CD4-positive, alpha-beta T cell treated with Interferon alpha-2 for 1 hour (primary cell): ENCODE data around the gene MSI2.

ENCODE experiments used
- DNase-seq, 2 donors: peaks; one replicate each; pipeline ENCODE4 v3.0.0-alpha.2; 2020 to 2022

MSI2 gene

DNA sequence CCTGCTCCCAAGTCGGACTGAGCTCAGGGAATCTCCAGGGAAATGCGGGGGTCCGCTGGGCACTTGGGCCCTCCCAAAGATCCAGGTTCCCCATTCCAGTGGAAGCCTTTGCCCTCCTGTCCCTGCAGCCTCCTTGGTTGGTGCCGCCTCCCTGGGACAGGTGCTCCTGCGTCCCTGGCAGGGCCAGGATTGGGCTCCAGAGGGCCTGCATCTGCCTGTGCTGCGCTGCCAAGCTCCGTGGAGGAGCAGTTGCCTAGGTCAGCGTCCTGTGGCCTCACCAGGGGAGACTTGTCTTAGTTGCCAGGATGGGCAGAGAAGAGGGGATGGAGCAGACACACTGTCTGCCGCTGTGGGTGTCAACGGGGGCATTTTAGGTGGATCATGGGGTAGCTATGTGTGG is 67.1 kb downstream of the MSI2 start:
- no peak for DNase-seq

DNA sequence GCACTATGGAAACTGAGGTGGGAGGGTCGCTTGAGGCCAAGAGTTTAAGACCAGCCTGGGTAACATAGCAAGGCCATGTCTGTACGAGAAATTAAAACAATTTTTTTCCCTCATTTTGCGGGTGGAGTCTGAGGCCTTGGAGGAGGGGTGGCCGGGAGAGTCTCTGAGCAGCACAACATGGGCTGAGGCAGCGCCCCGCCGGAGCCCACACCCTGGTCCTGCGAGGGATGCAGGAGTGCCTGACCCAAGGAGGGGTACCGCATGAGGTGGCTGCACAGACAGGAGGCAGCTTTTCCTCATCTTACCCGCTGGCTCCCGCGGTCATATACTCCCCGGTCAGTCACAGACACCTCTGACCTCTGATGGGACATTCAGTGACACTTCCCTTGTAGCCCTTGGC is 67.7 kb downstream of the MSI2 start:
- DNase-seq, result no peak

DNA sequence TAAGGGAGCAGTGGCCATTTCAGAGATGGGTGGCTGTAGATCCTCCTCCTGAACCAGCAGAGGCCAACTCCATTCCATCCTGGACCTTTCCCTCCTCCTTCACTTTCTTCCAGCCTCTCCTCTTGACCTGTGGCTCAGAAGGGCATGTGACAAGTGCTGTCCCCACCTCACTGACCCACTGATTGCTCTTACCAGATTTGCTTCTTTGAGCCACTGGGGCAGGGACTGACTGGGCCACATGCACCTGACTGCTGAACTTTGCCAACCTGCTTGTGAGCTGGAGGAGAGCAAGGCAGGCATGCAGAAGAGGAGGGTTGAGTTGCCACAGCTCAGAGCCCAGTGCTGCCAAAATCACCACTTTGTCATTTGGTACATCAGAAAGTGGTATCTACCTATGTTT is 68.3 kb downstream of the MSI2 start:
- no peak for DNase-seq

DNA sequence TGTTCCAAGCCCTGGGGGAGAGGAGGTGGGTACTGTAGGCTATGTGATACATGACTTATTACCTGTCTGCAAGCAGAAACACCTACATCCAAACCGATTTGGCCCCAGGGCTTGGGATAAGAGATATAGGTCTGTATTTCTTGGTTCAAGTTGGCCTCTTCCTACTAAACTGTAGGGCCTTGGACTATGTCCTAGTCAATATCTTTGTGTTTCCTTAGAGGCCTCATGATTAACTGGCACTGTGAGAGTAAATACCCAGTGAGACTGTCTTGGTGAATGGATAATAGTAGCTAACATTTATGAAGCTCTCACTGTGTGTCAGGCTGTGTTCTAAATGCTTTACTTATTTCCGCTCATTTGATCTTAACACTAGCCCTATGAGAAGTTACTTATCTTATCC is 70.0 kb downstream of the MSI2 start:
- DNase-seq, result no peak

DNA sequence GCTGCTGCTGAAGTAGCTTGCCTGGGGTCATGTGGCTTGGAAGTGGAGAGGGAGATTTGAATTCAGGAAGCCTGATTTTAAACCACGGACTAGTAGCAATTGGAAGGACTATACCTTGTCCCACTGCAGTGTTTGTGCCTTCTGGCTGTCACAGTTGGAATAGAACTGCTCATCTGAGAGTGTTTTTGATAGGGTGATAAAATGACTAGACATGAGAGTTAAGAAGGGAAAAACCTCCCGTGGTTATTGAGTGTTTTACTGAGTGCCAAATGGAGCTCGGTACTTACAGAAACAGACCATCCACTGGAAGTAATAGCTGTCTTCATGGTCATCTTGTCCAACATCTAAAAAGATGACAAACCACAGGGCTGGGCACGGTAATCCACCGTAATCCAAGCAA is 70.4 kb downstream of the MSI2 start:
- DNase-seq, result no peak

DNA sequence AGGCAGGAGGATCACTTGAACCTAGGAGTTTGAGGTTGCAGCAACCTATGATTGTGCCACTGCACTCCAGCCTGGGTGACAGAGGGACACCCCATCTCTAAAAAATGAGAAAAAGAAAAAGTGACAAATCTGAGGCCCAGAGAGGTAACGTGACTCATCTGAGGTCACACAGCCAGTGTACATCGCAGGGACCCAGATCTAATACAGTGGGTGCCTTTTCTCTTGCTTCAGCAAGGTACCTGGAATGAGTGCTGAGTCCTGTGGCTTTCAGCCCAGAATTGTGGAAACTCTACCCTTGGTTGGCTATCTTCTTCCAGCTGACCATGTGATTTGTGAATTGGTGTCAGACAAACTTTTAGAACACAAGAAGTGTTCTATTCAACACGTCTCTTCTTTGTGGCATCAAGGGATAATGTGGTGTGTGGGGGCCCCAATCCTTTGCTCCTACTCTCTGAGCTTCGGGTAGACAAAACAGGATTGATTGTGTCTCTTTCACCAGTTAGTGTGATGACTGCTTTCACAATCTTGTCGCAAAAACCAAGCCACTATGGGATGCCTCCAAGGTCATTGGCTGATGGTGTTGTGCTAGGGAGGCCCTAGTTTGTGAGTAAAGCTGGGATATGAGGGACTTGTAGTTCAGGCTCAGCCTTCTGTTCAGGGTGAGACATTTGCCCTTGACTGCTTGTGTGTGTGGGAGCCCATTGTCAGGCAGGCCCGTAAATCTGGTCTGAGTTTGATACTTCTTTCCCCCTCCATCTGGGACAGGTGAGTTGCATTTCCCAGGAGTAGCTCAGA is 71.0 kb downstream of the MSI2 start:
- no peak for DNase-seq

DNA sequence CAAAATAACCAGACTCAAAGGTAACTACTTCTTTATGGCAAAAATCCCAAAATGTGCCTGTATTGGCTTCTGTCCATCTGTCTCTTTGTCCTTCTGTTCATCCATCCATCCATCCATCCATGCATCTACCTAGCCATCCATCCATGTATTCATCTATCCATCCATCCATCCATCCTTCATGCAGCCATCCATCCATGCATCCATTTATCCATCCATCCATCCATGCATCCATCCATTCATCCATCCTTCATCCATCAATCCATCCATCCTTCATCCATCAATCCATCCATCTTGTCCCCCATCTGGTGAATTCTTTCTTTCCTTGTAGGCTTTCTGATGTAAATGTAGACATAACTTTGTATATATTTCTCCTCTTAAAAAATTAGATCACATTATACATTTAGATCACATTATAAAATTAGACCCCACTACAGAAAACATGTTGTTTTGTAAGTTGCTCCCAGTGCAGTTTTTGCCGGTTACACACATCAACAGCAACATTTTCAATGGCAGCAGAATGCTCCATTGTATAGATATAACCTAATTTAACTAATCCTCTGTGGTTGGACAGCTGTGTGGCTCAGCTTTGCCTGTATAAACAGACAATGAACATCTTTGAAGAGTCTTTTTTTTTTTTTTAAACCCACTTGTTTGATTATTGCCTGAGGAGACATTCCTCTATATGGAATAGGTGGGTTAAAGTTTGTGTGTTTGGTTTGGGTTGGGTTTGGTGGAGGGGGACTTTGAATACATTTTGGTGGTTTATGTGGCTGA is 72.0 kb downstream of the MSI2 start:
- no peak for DNase-seq

DNA sequence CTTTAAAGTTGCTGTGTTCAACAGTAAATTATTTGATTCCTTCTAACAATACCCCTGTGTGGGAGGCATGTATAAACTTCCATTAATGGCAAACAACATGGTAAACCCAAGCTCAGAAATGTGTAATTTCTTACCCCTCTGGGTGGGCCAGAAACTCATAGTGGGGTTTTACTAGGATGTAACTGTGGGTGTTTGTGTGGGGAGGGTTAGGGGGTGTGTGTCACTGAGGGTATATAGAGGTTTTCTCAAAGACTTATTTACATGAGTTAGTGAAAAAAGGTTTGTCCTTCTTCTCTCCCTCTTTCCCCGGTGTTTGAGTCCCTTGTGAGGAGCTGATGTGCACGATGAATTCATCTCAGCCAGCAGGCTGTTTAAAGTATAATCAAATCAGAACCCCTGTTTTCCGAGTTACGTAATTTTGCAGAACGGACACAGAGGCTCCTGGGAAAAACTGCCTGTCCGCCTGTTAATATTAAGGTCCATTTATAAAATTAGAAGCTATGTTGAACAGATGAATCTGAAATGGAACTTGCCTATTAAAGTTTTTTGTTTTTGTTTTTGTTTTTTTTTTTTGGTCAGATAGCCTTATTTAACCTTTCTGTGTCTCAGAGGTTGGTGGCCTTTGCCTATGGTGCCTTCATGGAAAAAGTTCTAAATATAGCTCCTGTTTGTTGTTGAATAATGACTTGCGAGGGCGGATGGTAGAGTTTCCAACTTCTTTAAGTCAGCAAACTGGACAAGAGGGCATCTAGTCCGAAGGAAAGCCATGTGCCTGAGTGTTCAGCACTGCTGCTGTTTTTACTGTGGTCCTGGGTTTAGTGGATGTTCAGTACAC is 73.3 kb downstream of the MSI2 start:
- no peak for DNase-seq

DNA sequence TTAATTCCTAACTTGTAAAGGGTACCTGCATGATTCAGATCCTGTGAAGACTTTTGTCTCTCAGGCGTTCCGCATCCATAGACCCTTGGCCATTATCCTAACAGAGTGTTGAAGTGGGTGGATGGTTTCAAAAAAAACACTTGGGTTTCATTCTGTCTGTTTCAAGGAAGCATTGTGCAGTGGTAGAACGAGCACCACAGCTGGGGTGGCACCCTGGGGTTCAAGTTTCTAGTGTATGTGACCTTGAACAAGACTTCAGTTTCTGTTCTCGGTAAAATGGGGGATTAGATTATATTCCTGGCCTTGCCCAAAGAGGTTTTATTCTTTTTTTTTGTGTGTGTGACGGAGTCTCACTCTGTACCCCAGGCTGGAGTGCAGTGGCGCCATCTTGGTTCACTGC is 74.3 kb downstream of the MSI2 start:
- DNase-seq, result no peak

DNA sequence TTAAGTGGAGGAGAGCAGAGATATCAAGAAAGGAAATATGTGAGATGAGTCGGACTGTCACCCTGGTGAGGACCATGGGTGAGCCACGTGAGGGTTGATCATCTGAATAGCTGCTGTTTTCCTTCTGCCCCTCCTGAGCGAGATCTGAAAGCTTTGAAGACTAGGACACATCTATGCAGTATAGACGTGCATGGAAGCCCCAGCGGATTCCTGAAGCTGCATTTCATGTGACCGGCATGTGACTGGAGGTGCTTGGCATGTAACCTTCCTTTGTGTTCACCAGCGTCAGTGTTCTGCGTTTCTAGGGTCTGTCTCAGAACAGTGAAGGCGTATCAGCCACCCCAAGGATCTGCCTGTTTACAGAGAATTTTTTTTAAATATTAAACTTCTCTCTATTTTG is 75.1 kb downstream of the MSI2 start:
- DNase-seq, result no peak

DNA sequence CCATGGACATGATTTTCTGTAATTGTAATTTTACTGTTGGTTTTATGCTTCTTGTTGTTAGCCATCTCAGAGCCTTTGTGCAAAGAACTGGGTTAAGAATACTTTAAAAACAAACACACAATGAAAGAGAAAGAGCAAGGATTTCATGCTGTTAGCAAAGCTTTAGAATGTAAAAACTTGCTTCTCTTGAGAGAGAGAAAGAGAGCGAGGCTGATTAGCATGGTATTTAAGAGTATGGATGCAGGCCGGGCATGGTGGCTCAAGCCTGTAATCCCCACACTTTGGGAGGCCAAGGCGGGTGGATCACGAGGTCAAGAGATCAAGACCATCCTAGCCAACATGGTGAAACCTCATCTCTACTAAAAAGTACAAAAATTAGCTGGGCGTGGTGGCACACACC is 76.2 kb downstream of the MSI2 start:
- no peak for DNase-seq

DNA sequence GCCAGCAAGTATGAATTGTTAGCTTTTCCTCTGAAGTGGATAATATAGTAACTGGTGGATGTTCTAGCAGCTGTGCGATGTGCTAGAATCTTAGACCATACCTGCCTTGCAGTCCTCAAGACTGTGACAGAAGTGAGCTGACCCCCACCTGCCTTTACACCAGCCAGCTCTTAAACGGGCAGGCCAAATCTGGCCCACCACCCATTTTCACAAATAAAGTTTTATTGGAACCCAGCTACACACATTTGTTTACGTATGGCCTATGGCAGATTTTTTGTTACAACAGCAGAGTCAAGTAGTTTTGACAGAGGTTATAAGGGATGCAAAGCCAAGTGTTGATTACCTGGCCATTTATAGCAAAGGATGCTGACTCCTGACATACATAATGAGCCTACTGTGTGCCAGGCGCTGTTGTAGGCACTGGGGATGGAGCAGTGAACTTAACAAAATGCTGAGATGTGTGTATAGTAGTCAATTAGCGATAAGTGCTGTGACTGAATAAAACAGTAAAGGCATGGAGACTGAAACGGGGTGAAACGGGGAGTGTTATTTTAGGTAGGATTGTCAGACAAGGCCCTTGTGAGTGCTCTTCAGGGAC is 79.0 kb downstream of the MSI2 start:
- DNase-seq, result no peak

DNA sequence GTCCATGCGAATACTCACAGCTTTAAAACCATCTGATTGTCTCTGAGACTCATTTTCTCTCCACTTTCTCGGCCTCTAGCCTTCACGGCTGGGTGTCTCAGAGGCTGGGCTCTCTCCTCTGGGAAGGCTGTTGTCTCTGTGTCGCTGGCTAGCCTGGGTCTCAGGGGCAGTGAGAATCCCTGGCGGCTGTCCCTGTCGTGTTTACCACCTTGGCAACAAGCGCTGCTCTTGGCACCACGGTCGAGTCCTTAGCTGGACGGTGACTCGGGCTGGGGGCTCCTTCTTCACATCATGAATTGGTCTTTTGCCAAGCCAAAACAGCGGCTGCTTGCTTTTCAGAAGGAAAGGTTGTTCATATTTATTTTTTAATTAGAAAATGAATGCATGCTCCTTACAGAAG is 81.1 kb downstream of the MSI2 start:
- DNase-seq, result no peak

DNA sequence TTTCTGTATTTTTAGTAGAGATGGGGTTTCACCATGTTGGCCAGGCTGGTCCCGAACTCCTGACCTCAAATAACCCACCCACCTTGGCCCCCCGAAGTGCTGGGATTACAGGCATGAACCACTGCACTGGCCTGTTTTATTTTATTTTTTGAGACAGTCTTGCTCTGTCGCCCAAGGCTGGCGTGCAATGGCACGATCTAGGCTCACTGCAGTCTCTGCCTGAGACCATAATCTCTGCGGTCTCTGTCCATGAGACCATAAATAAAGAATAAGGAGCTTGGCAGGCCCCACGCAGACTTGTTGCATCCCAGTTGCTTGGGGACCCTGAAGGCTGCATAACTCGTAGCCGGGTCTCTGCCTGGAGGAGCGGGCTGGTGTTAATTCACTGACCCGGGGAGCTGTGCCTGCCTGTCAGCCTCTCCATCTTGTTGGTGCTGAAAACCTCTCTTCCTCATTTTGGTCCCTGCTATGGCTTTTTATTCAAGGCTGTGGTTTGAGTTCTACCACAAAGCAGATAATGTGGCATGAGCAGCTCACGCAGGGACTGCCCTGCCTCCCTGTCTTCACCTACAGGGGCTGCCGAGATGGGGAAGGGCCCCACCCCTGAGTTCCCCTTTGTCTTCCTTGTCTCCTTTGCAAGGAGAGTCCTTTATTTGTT is 82.1 kb downstream of the MSI2 start:
- no peak for DNase-seq

DNA sequence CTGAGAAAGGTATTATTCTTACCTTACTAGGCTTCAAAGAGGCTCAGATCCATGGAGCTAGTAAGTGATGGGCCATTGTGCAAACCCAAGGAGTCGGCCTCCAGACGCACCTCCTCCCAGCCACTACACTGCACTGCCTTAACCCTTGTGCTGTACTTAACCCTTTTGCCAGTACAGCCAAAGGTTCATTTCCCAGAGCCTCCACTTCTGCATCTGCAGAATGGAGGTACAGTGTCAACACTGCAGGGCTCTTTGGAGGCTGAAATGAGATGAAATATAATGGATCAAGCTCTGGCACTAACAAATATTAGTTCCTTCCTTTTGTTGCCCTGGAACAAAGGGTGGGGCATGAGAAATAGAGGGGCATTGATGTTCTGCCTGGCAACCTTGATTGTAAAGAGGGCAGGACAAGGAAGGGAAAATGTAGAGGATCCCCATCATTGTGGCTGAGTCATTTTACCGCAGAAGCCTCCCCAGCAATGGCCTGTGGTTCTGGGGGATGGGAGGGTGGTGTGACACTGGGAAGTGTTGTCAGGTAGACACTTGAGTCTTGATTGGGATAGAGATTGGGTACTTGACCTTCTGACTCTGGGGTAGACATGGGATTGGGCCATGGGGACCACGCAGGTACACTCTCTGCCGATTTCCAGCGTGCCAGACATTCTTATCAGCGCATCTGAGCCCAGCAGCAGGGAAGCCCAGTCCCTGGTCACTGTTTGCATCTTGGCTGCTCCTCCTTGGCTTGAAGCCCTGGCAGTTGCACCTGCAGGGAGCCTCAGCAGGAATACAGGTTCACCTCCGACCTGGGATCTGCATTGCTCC is 84.0 kb downstream of the MSI2 start:
- no peak for DNase-seq

DNA sequence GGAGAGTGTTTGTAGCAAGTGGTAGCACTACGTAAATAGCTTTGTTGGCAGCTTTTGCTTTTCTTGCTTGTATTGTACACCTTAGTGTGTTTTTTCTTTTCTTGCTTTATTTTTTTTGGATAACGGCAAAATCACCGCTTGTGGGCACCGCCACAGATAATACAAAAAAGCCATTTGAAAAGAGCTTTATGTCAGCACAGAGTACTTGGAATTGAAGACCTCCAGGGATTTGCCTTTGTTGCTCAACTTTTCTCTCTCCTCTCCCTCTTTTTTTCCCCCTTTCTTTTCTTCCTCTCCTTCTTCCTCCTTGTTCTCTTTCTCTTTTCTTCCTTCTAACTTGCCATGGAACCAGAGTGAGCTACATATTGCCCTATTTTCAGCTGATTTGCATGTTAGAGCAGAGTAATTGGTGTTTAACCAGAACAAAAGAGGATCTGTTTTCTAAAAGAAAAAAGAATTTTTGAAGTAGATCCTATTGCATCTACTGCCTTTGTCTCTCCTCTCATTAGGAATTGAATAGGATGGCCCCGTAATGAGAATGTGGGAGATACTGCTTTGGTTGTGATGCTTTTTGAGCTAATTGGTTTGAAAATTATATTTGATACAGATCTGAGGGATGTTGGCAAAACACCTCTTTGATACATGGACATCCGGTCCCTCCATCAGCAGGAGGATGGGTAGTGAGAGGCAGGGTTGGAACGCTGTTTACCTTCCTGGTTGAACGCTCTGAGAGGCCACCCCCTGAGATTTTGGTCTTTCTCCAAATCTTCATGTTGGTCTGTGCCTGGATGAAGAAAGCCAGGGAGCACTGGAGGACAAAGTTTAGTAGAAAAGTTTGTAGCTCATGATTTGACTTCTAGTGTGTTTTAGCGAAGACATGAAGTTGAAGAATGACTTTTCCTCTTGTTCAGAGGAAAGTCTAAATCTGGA is 85.6 kb downstream of the MSI2 start:
- DNase-seq, result no peak

DNA sequence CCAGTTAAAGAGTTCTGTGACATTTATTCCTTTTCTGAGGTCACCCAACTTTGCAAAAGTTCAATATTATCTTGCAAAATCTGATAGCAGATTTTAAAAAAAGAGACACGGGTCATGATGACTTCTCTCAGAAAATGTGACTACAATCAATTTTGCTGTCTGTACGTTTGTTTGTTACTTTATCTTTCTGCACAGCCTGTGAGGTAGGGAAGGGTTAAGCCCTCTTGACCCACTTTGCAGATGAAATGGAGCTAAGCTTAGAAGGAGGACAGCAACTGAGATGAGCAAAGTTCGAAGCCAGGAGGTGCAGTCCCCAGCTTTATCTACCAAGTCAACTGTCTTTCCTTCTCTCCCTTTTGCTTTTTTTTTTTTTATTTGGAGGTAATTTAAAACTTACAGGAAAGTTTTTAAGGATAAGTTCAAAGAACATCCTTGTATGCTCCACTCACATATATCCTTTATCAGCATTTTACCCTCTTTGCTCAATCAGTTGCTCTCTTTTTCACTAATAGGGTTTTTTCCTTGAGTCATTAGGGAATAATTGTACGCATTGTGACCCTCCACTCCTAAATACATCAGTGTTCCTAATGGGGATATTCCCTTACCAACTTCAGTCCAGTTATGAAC is 86.8 kb downstream of the MSI2 start:
- DNase-seq, result no peak

DNA sequence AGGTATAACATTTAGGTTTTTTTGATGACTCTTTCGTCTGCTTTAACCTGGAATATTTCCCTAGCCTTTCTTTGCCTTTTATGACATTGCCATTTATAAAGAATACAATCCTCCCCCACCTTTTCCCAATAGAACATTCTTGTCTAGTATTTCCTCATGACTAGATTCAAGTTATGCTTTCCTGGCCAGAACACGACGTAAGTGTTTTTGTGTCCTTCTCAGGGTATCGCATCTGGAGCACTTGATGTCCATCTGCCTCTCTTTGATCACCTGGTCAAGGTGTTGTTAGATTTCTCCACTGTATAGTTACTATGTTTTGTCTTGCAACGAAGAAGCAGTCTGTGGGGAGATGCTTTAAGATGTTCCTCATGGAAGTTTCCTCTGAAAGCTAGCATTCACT is 87.4 kb downstream of the MSI2 start:
- no peak for DNase-seq

DNA sequence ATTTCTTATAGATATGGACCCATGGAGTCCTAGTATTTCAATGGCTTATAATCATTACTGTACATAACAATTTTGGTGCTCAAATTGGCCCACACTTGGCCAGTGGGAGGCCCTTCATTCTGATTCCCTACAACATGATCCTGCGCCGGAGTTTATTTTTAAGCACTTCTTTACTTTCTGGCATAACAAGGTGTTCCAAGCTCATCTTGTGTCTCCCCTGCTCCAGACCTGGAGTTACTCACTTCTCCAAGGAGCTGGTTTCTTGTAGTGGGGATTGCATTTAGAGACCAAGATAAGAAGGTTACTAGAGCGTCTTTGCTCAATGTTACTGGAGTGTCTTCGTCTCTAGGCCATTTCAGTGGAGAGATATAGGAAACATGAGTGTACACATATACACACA is 87.9 kb downstream of the MSI2 start:
- DNase-seq, result no peak
